HG02642 (cell line): ENCODE measurements around the gene A4GNT.
A peak's percentile ranks its signal among the peaks of the same experiment; 100 is the strongest.
"Not testable (repeated sequence)": the region's sequence is repeated elsewhere in the genome, so short reads cannot be mapped to it uniquely, and the experiment has no call there.

Experiments
- ATAC-seq: cut with Tn5 transposase; IDR thresholded peaks from one replicate; pipeline ENCODE4 v1.9.1; 2021; ENCODE audit warnings: mild to moderate bottlenecking; ENCODE audit not compliant: unreplicated experiment, poor library complexity

A4GNT gene

DNA sequence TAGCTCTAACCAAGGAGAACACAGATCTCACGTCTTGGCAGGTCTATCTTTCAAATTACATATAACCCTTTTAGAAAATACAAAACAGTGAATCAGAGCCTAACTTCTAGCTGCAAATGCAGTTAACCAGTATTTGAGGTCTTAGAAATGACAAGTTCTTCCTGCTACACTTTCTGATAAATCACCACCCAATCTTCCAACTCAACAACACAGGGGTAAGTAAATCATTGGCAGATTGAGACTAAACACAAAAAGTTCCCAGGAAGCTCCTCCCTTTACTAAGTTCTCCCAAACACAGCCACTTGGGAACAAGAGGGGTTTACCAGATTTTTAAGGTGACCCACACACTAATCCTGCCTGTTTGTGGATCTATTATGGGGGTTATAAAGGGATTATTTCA, at the start of gene A4GNT:
Gene A4GNT, minus strand, starts transcription at position 152 of the 400 bp plus-strand sequence. CDS start 1,134 bp downstream, outside the sequence.
- ATAC-seq, result no peak

DNA sequence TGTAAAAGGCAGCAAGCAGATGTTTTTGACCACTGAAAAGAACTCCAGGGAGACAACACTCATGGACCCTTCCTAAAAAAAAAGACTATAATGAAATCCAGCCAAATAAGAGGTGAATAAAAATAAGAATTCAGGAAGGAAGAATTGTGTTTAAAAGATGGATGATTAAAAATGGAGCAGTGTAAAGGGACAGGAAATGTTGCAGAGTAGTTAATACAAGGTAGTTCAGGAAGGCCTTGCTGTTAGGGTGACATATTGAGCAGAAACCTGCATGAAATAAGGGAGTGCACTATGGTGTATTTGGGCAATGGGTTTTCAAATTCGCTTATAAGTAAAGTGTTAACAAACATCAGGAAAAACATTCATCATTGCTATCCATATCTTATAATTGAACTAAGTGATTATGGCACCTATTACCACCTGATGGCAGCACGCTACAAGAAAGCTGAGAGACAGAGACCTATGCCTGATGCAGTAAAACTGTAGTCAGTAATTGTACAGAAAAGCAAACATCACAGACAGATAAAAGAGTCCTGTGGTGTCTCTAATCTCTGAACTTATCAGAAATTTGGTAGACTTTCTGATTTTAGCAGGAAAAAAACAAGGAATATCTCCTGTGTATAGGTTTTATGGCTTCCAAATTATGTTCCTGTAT, 48.3 kb upstream of the A4GNT start:
- ATAC-seq, result no peak

DNA sequence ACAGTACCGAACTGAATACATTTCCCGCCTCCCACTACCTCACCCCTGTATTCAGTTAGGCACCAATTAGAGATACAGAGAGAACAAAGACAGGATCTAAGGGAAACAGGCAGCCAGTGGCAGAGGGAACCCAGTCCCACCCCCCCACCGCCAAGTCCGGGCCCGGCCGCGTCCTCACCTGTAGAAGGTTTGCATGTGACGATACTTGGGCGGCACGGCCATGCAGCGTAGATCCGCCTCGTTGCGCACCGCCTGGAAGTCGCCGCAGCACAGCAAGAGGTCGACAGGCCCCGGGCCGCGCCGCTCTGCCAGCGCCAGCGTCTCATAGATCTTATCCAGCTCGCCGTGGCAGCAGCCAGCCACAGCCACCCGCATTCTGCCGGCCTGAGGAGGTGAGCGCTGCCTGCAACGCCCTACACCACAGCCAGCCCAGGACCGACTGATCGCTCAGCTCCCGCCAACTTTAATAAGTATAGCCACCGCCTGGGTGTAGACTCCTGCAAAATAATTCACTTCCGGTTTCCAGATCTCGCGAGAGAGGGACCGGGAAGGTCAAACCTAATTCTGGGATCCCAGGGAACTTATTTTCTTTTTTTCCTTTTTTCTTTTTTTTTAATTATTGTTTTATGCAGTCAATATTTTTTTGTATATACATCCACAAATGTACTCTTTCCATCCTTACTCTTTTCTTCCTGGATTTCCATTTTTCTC, 42.4 kb upstream of the A4GNT start, which contains the start of gene DBR1:
Gene DBR1, minus strand, starts transcription at position 501 of the 711 bp plus-strand sequence. Its CDS starts 126 bp downstream, at position 375.
- ATAC-seq, result peak; percentile 95

DNA sequence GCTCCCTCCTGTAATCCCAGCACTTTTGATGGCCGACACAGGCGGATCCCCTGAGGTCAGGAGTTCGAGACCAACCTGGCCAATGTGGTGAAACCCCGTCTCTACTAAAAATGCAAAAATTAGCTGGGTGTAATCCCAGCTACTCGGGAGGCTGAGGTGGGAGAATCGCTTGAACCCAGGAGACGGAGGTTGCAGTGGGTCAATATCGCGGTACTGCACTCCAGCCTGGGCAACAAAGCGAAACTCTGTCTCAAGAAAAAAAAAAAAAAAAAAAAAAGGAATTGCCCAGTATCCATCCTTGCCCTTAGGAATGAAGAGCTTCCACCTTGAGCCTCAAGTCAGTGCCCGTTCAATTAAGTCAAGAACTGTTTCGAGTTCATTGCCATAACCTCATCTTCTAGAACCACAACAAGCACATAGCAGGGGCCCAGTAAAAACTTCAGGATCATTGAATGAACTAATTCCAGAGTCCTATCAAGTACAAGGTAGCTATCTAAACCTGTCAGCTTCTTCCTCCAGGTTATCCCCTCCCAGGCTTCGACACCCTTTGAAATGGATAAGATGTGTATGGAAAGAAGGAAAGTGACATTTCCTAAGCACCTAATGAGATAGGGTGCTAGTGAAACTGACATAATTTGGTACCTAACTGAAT, 41.7 kb upstream of the A4GNT start:
- no peak for ATAC-seq

DNA sequence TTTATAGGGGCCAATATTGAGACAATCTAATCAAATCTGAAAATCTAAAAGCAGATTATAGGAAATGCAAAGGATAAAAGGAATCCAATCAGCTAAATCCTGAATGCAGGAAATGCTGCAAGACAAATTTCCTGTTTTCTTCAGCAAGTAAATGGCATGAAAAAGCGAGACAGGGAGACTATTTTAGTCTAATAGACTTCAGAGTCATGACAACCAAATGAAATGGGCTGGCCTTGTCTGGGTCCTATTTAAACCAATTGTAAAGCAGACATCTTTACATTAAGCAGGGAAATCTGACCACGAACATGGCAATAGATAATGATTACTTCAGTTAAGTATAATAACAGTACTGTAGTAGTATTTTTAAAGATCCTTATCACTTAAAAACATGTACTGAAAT, 40.4 kb upstream of the A4GNT start:
- ATAC-seq, result no peak

DNA sequence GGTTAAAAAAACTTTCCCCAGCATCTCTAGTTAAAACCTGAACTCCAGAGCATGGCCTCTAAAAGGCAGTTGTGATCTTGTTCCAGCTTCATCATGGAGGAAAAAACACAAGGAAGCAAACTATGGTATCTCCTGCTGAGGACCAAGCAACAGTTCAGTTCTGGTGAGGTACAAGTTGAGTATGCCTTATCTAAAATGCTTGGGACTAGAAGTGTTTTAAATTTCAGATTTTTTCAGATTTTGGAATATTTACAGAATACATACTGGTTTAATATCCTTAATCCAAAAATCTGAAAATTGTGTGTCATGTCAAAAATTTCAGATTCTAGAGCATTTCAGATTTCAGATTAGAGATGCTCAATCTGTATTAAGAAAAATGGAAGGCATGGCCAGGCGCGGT, 32.9 kb upstream of the A4GNT start:
- ATAC-seq, result no peak

DNA sequence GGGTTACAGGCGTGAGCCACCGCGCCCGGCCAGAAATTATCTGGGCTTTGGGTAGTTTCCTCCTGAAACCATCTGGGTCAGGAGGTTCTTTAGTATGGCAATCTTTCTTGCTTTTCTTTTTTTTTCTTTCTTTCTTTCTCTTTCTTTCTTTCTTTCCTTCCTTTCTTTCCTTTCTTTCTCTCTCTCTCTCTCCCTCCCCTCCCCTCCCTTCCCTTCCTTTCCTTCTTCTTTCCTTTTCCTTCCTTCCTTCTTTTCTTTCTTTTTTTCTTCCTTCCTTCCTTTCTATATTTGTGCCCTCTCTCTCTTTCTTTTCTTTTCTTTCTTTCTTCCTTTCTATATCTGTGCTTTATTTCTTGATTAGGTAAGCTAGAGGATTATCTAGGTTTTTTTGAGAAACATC, 25.6 kb upstream of the A4GNT start:
- no peak for ATAC-seq

DNA sequence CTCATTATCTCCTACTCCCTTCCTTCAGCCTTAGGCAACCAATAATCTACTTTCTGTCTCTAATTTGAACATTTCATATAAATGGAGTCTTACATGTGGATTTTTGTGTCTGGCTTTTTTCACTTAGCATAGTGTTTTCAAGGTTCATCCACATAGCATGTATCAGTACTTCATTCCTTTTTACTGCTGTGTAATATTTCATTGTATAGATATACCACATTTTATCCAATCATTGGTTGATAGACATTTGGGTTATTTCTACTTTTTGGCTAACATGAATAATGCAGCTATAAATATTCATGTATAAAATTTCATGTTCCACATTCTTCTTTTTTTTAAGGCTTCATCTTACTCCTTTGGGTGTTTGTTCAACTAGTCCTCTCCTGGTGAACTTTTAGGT, 22.3 kb upstream of the A4GNT start:
- no peak for ATAC-seq

DNA sequence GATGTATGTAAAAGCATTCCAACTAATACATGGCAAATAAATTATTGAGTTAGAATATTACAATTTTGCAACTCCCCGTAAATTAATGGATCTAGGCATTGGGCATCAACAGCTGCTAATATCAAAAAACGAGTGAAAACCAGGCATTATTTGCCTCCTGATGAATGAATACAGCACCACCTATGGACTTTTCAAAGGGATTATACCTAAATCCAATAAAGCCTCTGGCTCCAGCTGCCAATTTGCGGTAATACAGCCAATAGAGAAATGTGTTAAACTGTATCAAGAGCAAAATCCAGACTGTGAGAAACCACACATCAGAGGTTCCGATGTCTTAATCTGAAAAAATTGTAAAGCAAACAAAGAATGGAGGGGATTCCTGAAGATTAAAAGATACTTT, 16.3 kb upstream of the A4GNT start:
- ATAC-seq, result no peak

DNA sequence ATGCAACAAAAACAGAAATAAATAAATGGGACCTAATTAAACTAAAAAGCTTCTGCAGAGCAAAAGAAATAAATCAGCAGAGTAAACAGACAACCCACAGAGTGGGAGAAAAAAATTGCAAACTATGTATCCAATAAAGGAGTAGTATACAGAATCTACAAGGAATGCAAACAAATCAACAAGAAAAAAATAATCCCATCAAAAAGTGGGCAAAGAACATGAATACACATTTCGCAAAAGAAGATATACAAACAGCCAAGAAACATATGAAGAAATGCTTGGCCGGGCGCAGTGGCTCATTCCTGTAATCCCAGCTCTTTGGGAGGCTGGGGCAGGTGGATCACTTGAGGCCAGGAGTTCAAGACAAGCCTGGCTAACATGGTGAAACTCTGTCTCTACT, 10.0 kb upstream of the A4GNT start:
- not testable (repeated sequence) for ATAC-seq

DNA sequence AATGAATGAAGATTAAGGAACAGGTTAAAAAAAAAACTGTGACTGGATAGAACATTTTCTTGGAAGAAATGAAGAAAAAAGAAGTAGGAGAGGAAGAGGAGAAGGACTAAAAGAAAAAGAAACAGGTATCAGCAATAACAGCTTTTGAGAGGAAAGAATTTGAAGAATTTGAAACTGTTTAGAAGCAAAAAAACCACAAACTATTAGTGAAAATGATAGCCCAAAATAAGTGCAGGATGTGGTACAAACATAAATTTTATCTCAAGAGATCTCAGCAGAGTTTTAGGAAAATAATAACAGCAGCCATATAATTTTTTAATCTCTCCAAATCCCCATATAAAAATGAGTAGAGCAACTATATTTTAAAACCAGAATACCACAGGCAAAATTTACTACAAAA, 8.8 kb upstream of the A4GNT start:
- ATAC-seq, result no peak

DNA sequence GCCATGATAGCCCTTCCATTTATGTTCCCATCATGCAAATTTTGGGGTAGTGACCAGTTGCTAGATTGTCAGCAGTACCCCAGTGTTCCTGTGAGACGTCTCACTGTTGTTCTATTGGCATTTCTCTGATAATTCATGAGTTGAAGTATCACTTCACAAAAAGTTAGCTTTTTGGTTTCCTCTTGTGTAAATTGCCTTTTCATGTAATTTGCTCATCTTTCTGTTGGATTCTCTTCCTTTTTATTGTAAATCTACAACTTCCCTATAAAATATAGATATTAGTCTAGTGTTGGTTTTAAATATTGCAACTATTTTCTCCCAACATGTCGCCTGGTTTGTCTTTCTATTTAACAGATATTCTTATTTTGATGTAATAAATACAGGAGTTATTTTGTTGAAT, 7.5 kb upstream of the A4GNT start:
- no peak for ATAC-seq

DNA sequence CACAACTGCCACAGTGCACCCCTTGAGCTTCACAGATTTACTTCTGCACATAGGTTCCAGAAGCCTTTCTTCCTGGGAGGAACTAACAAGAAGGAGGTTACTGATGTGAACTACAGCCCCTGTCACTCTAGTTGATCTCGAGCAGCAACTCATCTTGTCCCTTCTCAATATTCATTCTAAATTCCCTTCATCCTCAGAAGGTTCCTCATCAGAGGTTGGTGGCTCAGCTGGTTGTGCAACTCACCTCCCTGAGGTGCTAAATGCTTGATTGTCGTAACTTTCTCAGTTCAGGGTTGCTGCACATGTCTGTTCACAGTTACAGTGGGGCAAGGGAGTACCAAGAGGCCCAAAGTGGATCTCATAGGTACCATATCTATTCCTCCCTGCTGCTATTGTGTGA, 5.7 kb upstream of the A4GNT start:
- ATAC-seq, result no peak

DNA sequence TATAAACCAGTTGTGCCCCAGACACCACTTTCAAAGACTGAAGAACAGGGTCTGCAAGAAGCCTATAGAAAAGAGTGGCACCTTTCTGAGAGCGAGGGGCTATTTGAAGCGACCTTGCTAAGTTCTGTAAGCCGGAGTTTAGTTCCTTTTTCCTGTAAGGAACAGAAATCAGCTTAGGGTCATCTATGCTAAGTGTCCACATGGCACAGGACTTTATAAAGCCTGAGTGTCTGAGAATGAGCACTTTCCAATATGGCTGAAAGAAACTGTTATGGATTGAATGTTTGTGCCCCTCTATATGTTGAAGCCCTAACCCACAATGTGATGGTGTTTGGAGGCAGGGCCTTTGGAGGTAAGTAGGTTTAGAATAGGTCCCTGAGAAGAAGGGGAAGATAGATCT, 4.0 kb upstream of the A4GNT start:
- no peak for ATAC-seq

DNA sequence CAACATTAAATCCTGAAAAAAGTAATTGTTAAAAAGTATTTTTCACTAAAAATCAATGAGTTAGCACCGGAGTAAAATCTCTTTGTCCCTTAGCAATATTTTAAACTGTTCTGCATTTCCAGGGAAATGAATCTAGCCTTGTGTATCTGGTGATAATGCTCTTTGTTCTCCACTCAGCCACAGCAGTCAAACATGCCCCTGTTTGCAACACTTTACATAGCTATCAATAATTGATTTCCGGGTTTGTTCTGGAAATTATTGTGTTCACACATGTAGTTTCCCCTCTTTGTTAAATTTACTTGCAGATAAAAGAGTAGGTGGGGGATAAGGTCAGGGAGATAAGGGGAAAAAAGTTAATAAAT, 3.6 kb upstream of the A4GNT start:
- ATAC-seq, result no peak

DNA sequence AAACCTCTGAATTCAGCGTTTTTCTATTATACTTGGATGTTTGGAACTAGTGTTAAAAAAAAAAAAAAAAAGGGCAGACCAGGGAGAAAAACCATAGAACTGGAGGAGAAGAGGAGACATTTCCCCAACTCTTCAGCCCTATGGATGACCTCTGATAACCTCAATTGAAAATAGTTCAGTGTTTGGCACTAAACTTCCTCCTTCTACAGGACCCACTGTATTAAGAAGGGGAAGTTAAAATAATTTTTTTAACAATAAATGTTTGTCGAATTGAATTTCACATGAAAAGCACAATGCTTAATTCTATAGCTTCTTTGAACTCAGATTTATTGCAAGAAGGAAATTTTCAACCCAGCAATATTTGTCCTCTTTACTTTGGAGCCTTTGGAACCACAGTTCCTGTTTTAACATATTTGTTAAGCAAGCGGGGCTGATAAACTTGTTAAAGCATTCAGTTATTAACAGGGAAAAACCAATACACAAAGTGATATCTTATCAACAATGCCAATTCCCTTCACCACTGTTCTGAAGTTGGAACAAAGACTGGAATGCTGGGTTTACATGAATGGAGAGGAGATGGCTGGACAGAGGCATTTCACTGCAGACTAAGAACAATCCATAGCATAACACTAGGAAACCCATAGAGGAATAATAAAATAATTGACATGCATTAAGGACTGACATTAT, 3.1 kb upstream of the A4GNT start:
- no peak for ATAC-seq

DNA sequence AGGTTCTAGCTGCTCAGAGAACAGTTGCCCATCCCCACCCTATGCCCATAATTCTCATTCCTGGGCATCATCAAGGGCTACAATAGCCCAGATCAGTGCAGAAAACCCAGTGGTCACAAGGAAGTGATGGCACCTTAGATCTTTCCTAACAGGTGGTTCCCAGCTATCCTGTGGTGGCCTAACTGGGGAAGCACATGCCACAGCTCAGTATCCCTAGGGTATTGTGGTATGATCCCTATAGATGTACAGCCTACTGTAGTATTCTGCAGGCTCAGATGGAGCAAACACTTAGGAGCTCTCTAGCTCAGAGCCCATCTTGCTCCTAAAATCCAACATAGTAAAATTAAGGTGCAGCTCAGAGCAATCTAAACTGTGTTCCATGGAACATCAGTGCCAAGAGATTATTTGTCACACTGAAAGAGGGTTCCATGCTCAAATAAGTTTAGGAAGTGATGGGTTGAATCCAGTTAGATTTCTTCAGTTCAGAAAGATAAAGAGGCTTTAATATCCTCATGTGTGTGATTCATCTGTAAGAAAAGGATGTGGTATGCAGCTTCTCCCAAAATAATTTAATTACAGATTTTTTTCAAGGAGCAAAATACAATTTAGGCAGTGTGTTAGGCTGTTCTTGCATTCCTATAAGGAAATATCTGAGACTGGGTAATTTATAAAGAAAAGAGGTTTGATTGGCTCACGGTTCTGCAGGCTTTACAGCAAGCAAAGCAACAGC, 4.4 kb downstream of the A4GNT start:
- ATAC-seq, result no peak

DNA sequence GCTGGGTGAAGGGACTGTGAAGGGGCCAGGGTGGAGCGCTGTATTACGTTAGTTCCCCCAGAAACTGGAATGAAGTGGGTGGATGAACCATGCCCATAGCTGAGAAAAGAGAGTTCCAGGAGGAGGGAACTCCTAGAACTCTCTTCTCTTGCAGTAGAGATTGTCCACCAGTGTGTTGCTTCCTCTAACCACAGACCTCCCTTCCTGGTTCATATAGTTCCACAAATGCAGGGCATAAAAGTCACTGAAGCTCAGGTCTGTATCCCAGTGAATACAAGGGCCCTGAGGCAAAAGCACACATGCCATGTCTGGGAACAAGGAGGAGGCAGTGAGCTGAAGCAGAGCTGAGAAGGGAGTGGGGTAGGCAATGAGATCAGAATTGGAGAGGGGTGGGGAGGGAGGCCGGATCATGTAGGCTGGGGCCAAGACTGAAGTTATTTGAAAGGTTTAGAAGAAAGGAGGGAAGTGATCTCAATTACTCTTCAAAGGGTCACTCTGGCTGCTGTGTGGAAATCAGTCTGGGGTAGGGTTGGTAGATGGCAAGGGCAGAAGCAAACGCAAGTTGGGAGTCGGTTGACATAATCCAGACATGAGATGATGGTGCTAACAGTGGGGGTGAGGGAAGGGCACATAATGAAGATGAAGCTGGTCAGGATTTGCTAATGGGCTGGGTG, 6.5 kb downstream of the A4GNT start:
- ATAC-seq, result no peak

DNA sequence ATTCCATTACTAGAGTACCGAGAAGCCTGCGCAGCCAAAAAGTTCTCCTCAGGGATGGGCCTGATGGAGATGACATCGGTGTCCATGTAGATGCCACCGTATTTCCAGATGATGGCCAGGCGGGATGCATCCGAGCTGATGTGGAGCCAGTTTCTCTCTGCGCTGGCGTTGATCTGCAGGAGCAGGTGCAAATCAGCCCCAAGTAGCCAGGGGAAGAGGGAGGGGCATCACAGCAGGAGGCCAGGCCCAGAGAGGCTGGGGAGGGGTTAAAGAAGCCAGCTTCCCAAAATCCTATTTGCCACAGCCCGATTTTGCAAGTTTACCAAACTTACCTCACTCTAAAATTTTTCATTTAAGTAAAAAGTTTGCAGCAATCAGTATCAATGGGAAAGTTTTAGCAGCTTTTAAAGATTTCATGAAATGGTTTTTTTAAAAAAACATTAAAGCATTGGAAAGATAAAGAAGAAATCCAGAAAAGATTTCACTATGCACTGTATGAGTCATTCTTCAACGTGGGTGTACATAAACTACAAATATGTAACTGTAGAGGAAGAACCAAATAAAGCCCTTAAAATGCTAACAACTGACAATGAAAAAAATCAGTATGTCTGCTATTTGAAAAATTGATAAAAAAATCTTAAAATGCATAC, 7.4 kb downstream of the A4GNT start:
- no peak for ATAC-seq
